ENCODE measurements around the gene ZBTB11. TPM values are rescaled to one million over a fixed set of nuclear protein-coding genes. Genes with fewer than 3 reads are reported as not detected.

ZBTB11 gene
- total and polyA plus RNA-seq, 9 of the 15 experiments (the other 6 are each of a cell fraction or from before 2014, with no cell fraction given), result 6.2 to 31.9 (median 21.4) TPM

- TF ChIP-seq REST (IDR thresholded peaks at IDR 0.05; ENCODE audit: borderline replicate concordance) (peak; percentile 54), REST (CRISPR knock-in tag; IDR thresholded peaks at IDR 0.05; ENCODE audit: low read depth) (no peak), HNRNPUL1 (IDR thresholded peaks at IDR 0.05; ENCODE audit: low read length) (no peak), POU5F1 (IDR thresholded peaks at IDR 0.05; ENCODE audit: borderline replicate concordance, low read depth, low read length, partially characterized antibody) (no peak), EZH2 (IDR thresholded peaks at IDR 0.05; ENCODE audit: borderline replicate concordance, low read depth, low read length) (no peak), HDGF (IDR thresholded peaks at IDR 0.05) (no peak), ZNF766 (CRISPR knock-in tag; conservative IDR thresholded peaks at IDR 0.05) (no peak), ZBTB49 (CRISPR knock-in tag; IDR thresholded peaks at IDR 0.05; ENCODE audit: borderline replicate concordance) (no peak), NFRKB (IDR thresholded peaks at IDR 0.05; ENCODE audit: low read depth) (peak; percentile 64; the same call in 1 of the 2 replicates), ZNF740 (CRISPR knock-in tag; IDR thresholded peaks at IDR 0.05) (no peak), ZNF740 (tag; IDR thresholded peaks at IDR 0.05) (no peak), ARID2 (IDR thresholded peaks at IDR 0.05) (no peak), GABPB1 (CRISPR knock-in tag; IDR thresholded peaks at IDR 0.05) (no peak), HOXB6 (CRISPR knock-in tag; IDR thresholded peaks at IDR 0.05; ENCODE audit: borderline replicate concordance) (no peak), E2F4 (CRISPR knock-in tag; IDR thresholded peaks at IDR 0.05; ENCODE audit: low read depth) (peak; percentile 29; the same call in 1 of the 2 replicates), TBP (optimal IDR thresholded peaks at IDR 0.05; ENCODE audit: low read depth, low read length) (no peak), SAP30 (IDR thresholded peaks at IDR 0.05; ENCODE audit: borderline replicate concordance, insufficient read depth, low read depth, low read length, poor library complexity, severe bottlenecking) (peak; percentile 44)
Measured at GRCh38 chr3:101640256-101640655, 36.7 kb downstream of the ZBTB11 start (continued).

All from K562 (cell line).